GM19193 (cell line): ENCODE results near the gene MMP2.

Experiments used
- POLR2A ChIP-seq: IDR thresholded peaks from 4 replicates; pipeline ENCODE4 v1.6.1; 2011; ENCODE audit not compliant: insufficient read depth, insufficient read length; ENCODE audit errors: extremely low read depth

Gene MMP2

DNA sequence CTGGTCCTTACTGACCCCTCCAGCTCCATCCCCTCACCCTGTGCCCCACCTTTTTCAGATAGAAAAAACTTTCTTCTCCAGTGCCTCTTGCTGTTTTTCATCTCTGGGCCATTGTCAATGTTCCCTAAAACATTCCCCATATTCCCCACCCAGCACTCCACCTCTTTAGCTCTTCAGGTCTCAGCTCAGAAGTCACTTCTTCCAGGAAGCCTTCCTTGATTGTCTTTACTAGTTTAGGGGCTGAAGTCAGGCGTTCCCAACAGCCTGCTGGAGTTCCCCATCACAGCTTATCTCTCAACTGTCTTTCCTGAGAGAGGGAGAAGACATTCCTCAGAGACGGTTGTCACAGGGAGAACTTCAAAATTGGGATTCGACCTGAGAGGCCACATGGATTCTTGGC is 1.3 kb upstream of the MMP2 start:
- no peak for TF ChIP-seq POLR2A

DNA sequence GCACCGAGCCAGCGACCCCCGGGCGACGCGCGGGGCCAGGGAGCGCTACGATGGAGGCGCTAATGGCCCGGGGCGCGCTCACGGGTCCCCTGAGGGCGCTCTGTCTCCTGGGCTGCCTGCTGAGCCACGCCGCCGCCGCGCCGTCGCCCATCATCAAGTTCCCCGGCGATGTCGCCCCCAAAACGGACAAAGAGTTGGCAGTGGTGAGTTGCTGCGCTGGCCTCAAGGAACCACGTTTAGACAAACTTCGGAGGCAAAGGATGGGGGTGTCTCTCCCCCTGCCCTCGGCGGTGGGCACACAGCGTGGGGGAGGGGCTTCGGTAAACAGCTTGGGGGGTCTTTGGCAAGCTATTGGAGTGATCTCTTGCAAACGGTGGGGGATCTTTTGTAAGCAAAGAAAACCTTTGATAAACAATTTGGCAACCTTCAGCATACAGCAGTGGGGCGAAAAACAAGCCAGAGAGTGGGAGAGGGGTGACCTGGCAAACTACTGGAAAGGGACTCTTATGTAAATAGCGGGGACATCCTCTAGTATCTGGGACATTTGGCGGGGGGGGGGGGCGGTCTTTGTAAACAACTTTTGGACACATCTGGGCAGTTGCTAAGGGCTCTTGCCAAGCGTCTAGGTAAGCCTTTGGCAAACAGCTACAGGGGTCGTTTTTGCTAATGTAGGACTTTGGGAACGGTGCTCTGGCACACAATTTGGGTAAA is 587 bp downstream of the MMP2 start:
- TF ChIP-seq POLR2A = no peak

DNA sequence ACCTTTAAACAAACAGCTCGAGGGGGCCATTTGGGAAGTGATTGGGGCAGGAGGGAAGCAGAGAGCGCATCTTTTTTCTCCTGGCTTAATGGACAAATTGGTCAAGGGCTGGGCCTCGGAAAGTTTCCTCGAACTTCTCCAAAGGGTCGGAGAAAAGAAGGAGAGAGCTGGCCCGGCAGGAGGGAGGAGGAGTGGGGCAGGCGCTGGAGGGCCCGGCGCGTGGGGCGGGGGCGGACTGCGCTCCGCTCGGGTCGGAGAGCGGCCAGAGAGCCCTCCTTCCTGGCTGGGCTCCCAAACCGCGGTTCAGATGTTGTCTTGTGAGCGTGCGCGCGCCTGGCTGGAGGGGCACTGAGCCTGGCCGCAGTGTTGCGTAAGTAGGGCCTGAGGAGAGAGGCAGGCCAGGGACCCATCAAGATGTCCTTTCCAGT is 1.2 kb downstream of the MMP2 start:
- no peak for TF ChIP-seq POLR2A

DNA sequence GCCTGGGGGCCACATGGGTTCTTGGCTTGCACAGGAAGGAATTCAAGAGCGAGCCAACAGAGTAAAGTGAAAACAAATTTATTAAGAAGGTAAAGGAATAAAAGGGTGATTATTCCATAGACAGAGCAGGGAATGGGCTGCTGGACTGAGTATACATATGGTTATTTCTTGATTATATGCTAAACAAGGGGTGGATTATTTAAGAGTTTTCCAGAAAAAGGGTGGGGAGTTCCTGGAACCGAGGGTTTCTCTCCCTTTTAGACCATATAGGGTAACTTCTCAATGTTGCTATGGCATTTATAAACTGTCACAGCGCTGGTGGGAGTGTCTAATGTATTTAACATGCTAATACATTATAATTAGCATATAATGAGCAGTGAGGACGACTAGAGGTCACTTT is 2.0 kb downstream of the MMP2 start:
- TF ChIP-seq POLR2A = no peak

DNA sequence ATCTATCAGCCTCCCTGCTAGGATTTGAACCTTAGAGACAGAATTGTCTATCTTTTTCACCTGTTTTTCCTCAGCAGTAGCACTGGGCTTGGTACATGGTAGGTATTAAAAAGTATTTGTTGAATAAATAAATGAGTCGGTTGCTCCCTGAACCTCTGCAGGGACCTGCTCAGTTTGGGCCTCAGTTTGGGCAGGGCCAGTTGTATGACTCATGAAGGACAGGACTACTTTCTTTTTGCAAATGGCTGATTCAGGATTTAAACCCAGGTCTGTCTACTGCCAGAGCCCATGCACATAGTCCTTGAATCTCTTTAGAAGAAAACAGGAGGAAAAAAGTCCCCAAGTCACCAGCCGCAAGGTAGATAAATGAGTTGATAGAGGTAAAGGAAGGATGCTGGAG is 3.1 kb downstream of the MMP2 start:
- TF ChIP-seq POLR2A = no peak

DNA sequence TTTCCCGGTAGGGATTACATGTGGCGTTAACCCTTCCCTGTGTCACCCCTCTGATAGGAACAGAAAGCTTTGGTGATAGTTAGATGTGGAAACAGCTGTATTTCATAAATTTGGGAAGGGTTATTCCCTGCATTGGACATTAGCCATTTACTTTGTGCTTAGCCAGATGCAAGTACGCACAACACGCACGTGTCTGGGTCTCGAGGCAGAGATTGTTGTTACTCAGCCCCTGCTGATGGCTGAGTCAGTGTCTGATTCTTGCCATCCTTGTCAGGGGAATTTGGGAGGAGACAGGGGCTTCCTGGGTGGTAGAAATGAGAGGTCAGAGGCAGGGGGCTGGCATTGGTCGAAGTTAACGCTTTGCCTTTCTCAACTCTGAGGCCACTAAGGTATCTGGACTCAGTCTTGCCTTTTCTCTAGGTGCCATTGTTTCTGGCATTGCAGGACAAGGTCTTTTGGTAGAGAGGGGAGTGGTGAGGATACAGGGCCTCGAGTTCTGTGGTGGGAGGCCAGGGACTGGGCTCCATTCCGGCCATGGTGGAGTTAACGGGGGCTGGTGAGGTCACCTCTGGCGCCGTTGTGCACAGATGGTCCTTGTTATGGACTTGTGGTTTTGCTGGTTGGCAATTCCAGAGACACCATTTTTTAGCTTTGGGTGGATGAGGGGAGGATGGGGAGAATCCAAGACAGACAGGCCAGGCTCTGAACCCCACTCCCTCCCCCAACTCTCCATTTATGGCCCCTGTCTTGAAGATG is 8.2 kb downstream of the MMP2 start:
- no peak for TF ChIP-seq POLR2A

DNA sequence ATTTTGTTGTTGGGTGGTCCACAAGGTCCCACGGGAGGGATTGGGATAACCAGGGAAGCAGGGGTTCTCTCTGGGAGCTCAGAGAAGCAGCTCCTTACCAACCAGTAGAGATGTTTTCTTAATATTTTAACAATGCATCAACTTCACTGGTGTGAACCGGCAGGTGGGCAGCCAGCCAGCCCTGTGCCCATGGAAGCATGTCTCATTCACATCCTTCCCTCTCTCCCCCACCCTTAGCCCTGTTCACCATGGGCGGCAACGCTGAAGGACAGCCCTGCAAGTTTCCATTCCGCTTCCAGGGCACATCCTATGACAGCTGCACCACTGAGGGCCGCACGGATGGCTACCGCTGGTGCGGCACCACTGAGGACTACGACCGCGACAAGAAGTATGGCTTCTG is 9.3 kb downstream of the MMP2 start:
- no peak for TF ChIP-seq POLR2A

DNA sequence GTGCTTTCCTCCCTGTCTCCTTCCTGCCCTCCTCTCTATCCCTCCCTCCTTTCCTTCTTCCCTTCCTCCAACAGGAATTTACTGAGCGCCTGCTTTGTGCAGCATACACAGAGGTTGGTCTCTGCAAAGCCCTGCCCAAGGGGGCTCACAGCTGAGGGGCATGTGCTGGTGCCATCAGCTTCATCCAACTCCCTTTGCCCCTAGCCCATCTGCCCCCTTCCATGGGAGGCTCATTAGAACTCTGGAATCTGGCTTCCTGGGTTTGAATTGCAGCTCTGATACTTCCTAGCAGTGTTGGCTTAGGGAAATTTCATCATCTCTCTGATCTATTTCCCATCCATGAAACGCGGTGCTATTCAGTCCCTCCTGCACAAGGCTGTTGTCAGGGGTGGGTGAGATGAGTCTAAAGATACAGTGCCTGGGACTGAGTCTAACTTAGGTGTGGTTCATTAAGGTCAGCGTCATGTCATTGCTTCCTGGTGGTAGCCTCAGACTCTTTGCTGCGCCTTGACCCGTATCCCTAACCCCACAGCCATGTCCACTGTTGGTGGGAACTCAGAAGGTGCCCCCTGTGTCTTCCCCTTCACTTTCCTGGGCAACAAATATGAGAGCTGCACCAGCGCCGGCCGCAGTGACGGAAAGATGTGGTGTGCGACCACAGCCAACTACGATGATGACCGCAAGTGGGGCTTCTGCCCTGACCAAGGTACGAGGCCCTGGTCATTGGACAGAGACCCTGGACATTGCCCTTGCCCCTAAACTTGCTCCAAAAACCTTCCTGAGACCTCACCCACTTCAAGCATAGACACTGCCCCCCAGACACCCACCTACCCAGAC is 10.3 kb downstream of the MMP2 start:
- TF ChIP-seq POLR2A = no peak

DNA sequence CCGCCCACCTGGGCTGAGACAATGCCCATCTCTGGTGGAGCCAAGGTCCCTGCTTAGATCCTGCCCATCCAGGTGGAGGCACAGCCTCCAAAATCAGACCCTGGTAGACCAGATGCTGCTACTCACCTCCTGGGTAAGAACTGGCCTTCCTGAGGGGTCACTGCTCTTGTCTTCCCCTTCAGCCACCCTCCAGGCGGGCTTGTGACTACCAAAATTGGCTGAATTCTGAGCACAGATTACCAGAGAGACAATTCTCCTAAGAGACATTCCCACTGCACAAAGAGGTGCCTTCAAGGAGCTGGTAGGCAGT is 10.9 kb downstream of the MMP2 start:
- no peak for TF ChIP-seq POLR2A

DNA sequence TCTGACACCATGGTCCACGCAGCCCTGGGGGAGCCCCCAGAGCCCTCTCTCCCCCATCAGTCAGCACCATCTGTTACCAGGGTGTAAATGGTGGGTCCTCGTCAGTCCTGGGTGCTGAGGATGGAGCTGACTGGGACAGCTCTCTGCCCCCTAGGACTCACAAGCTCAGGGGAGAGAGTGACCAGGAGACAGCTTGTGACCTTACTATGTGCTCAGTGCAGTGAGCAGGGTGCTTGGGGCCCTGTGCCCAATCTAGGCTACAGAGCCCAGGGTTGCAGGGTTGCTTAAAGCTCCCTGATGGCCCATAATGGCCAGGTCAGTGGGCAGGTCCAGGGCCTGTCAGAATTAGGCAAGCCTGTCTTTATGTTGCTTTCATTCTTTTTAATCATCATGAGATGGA is 11.3 kb downstream of the MMP2 start:
- no peak for TF ChIP-seq POLR2A

DNA sequence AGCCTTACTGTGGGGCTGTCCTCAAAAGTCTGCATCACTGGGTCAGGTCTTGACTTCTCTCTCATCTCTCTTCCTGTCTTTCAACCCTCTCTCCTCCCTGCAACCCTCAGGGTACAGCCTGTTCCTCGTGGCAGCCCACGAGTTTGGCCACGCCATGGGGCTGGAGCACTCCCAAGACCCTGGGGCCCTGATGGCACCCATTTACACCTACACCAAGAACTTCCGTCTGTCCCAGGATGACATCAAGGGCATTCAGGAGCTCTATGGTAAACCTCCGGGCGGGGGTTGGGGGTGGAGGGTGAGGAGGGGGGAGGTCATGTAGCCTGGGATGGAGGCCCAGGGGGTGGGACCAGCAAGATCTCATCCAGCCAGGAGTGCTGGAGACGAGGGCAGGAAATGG is 12.7 kb downstream of the MMP2 start:
- TF ChIP-seq POLR2A = no peak

DNA sequence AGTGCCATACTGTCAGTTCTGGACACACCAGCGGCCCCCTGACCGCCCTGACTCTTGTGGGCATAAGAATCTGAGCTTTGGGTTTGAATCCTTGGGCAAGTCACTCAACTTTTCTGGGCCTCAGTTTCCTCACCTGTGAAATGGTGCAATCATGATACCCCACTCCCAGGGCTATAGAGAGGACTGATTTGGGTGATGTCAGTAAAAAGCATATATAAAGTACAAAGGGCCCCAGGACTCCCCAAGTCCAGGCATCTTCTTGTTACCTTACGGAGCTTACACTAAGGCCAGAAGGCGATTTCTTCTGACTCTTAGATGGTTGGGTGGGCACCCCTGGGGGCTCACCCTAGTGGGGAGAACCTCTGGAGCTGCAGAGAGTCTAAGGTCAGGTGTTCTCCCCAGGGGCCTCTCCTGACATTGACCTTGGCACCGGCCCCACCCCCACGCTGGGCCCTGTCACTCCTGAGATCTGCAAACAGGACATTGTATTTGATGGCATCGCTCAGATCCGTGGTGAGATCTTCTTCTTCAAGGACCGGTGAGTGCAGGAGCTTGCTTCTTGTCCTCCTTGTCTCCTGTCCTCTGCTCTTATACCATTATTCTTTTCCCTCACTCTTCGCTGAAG is 13.9 kb downstream of the MMP2 start:
- TF ChIP-seq POLR2A = no peak

DNA sequence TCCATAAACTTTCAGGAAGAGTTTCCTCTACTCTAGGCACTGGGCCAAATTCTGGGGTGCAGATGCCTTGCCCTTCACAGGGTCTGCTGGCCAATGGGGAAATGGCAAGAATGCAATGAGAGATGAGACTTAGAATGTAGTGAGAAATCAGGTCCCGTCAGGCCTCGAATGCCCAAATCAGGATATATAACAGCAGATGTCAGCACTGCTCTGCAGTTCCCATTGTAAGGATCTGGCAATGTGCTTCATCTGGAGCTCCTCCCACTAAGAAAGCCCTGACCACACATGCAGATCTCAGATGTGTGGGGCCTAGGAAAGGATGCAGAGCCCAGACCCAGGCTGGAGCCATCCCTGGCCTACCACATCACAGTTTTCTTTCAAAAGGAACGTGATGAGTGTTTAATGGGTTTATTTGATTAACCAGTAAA is 16.0 kb downstream of the MMP2 start:
- no peak for TF ChIP-seq POLR2A

DNA sequence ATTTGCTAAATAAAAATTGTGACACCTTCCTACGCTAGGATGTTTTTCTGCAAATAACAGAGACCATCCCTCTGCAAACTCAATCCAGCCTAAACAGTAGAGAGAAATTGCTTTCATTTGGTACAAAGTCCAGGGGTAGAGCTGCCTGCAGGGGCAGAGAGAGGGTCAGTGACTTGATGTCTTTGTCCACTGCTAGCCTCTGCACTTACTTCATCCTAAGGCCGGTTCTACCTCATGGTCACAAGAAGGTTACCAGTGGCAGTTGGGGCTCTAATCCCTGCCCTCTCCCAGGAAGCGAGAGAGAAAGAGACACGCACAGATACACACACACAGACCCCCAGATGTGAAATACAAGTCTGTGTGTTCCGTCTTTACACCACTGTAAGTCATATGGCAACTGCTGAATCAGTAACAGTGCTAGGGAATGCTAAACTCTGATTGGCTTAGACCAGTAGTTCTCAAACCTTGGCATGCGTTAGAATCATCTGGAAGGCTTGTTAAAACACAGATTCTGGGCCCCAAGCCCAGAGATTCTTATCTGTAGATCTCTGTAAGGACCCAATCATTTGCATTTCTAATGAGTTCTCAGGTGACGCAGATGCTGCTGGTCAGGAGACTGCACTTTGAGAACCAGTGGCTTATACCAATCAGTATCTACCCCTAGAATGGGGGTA is 16.8 kb downstream of the MMP2 start:
- no peak for TF ChIP-seq POLR2A
